Measurements from ENCODE around the gene FRMD5. TPM values are rescaled to one million over a fixed set of nuclear protein-coding genes. Genes with fewer than 3 reads are reported as not detected.
"Not testable (repeated sequence)": the region's sequence is repeated elsewhere in the genome, so short reads cannot be mapped to it uniquely, and the experiment has no call there.

Gene FRMD5
- total and polyA plus RNA-seq, 2 donors from 2014 or later: 0.32 to 0.41 TPM

DNA sequence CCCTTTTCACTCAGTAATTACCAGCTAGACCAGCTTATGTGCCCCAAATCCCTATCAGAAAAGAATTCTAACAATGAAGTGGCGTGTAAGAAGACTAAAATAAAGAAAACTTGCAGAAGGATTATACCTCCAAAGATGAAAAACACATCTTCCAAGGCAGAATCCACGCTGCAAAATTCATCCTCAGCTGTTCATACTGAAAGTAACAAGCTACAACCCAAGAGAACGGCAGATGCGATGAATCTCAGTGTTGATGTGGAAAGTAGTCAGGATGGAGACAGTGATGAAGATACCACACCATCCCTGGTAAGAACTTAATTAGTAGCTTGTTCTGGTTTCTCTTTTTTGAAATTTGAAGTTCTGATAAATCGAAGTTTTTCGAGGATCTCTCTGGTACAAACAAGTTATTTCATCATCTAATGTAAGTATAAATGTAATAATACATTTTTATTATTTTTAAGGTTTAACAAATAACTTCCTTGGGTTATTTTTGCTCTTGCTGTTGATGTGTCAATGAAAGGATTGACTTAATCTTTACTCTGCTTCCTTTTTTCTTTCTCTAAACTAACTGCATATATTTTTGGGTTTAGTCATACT, 366.9 kb downstream of the FRMD5 start:
- H3K27ac ChIP-seq (ENCODE audit: low read depth in 2 of 2, low read length in 2 of 2): no peak overlapping the region
- FAIRE-seq: no peak

DNA sequence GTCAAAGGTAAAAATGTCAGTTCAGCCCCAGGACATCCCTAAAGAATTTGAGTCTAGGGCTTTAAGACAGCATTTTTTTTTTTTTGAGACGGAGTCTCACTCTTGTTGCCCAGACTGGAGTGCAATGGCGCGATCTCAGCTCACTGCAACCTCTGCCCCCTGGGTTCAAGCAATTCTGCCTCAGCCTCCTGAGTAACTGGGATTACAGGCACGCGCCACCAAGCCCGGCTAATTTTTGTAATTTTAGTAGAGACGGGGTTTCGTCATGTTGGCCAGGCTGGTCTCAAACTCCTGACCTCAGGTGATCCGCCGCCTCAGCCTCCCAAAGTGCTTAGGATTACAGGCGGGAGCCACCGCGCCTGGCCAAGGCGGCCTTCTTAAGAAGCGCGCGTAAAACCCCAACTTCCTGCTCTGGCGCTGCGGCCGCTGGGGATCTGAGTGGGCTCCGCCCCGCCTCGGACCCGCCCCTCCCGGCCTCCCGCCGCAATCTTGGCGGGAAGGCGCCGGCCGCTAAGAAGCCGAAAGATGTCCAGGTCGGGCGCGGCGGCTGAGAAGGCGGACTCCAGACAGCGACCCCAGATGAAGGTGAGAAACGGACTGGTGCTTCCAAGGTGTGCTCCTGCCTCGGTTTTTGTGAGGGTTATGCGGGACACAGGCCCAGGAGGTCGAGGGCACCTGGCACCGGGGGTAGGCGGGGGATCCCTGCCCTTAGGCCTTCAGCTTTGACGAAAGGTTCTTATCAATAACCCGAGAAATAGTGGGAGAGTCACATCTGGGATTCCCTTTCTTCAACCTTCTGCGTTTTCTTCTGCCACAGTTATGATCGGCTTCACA, 368.3 kb downstream of the FRMD5 start, which contains the start of gene WDR76:
TSS of gene WDR76 (plus strand) at position 495 of the 834 bp plus-strand sequence. CDS start at position 526, 31 bp downstream.
- Histone ChIP-seq H3K9ac (ENCODE audit: low read length in 3 of 3) (peak within 1 kb of the TSS; percentile 34 to 82 (median 35)), H3K27ac (ENCODE audit: low read depth in 2 of 2, low read length in 2 of 2) (peak within 1 kb of the TSS in 1 of 2 donors; percentile 62), H3K9me3 (ENCODE audit: control insufficient read depth in 2 of 3, insufficient read depth in 1 of 3, low read length in 3 of 3) (no peaks in the 10 kb centered on the region), H3K4me3 (ENCODE audit: low read length in 3 of 3) (peak within 1 kb of the TSS; percentile 69 to 74 (median 70)), H3K36me3 (ENCODE audit: control insufficient read depth in 2 of 3, insufficient read depth in 3 of 3, low read length in 3 of 3) (no peaks in the 10 kb centered on the region), H3K27me3 (ENCODE audit: control insufficient read depth, insufficient read depth, low read length) (no peaks in the 10 kb centered on the region), H3K4me1 (ENCODE audit: control insufficient read depth in 2 of 3, insufficient read depth in 2 of 3, low read depth in 1 of 3, low read length in 3 of 3) (peaks cover 3 to 8% (median 3%) of the 10 kb centered on the region in 3 donors)
- TF ChIP-seq, protein P1, sequence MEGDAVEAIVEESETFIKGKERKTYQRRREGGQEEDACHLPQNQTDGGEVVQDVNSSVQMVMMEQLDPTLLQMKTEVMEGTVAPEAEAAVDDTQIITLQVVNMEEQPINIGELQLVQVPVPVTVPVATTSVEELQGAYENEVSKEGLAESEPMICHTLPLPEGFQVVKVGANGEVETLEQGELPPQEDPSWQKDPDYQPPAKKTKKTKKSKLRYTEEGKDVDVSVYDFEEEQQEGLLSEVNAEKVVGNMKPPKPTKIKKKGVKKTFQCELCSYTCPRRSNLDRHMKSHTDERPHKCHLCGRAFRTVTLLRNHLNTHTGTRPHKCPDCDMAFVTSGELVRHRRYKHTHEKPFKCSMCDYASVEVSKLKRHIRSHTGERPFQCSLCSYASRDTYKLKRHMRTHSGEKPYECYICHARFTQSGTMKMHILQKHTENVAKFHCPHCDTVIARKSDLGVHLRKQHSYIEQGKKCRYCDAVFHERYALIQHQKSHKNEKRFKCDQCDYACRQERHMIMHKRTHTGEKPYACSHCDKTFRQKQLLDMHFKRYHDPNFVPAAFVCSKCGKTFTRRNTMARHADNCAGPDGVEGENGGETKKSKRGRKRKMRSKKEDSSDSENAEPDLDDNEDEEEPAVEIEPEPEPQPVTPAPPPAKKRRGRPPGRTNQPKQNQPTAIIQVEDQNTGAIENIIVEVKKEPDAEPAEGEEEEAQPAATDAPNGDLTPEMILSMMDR (IDR thresholded peaks at IDR 0.05; ENCODE audit: borderline replicate concordance, extremely low read depth, insufficient read depth): no peak
- FAIRE-seq: no peak
- peak; percentile 79 to 94 (median 90) for DNase-seq
- intact Hi-C loops (cut with DNase I): no loop called here

More for the DNA sequence above, 366.9 kb downstream of the FRMD5 start:
- intact Hi-C loops (cut with DNase I): no loop called here
- no peak overlapping the region for H3K4me3 ChIP-seq (ENCODE audit: low read length in 3 of 3)
- H3K4me1 ChIP-seq (ENCODE audit: control insufficient read depth in 2 of 3, insufficient read depth in 2 of 3, low read depth in 1 of 3, low read length in 3 of 3): peaks cover 0 to 7% (median 3%) of the 10 kb centered on the region in 3 donors
- no peaks in the 10 kb centered on the region for H3K36me3 ChIP-seq (ENCODE audit: control insufficient read depth in 2 of 3, insufficient read depth in 3 of 3, low read length in 3 of 3)
- no peaks in the 10 kb centered on the region for H3K27me3 ChIP-seq (ENCODE audit: control insufficient read depth, insufficient read depth, low read length)
- DNase-seq: peak in 1 of 5 donors; percentile 3
- H3K9me3 ChIP-seq (ENCODE audit: control insufficient read depth in 2 of 3, insufficient read depth in 1 of 3, low read length in 3 of 3): no peaks in the 10 kb centered on the region
- TF ChIP-seq, protein P1 (IDR thresholded peaks at IDR 0.05; ENCODE audit: borderline replicate concordance, extremely low read depth, insufficient read depth): no peak
- H3K9ac ChIP-seq (ENCODE audit: low read length in 3 of 3): peak overlapping the region in 1 of 3 donors; percentile 34

DNA sequence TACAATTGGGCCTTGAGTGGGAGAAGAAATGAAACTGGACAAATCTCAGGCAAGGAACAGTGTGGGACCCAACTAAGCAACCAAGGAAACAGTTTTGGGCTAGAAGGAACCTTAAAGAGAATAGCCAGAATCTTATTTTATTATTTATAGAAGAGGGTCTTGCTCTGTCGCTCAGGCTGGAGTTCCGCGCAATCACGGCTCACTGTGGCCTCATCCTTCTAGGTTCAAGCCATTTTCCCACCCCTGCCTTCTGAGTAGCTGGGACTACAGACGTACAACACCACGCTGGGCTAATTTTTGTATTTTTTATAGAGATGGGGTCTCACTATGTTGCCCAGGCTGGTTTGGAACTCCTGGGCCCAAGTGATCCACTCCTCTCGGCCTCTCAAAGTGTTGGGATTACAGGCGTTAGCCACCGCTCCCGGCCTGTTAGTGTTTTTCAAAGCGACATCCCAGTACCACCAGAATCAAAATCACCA, 369.0 kb downstream of the FRMD5 start:
- peak overlapping the region in 2 of 3 donors; percentile 70 to 74 for H3K4me3 ChIP-seq (ENCODE audit: low read length in 3 of 3)
- H3K4me1 ChIP-seq (ENCODE audit: control insufficient read depth in 2 of 3, insufficient read depth in 2 of 3, low read depth in 1 of 3, low read length in 3 of 3): peaks cover 3 to 8% (median 3%) of the 10 kb centered on the region in 3 donors
- TF ChIP-seq, protein P1 (IDR thresholded peaks at IDR 0.05; ENCODE audit: borderline replicate concordance, extremely low read depth, insufficient read depth): no peak
- no peaks in the 10 kb centered on the region for H3K27me3 ChIP-seq (ENCODE audit: control insufficient read depth, insufficient read depth, low read length)
- peak in 1 of 5 donors; percentile 35 for DNase-seq
- no peaks in the 10 kb centered on the region for H3K36me3 ChIP-seq (ENCODE audit: control insufficient read depth in 2 of 3, insufficient read depth in 3 of 3, low read length in 3 of 3)
- no peak overlapping the region for H3K9ac ChIP-seq (ENCODE audit: low read length in 3 of 3)
- no peak for FAIRE-seq
- intact Hi-C loops (cut with DNase I): no loop called here
- H3K27ac ChIP-seq (ENCODE audit: low read depth in 2 of 2, low read length in 2 of 2): no peak overlapping the region
- H3K9me3 ChIP-seq (ENCODE audit: control insufficient read depth in 2 of 3, insufficient read depth in 1 of 3, low read length in 3 of 3): no peaks in the 10 kb centered on the region

DNA sequence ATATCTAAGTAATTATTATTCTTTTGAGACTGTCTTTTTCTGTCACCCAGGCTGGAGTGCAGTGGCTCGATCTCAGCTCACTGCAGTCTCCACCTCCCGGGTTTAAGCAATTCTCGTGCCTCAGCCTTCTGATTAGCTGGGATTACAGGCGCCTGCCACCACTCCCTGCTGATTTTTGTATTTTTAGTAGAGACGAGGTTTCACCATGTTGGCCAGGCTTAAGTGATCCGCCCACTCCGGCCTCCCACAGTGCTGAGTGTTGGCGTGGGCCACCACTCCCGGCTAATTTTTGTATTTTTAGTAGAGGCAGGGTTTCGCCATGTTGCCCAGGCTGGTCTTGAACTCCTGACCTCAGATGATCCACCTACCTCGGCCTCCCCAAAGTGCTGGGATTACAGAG, 369.8 kb downstream of the FRMD5 start:
- H3K4me1 ChIP-seq (ENCODE audit: control insufficient read depth in 2 of 3, insufficient read depth in 2 of 3, low read depth in 1 of 3, low read length in 3 of 3); H3K4me3 ChIP-seq (ENCODE audit: low read length in 3 of 3); H3K27ac ChIP-seq (ENCODE audit: low read depth in 2 of 2, low read length in 2 of 2); H3K27me3 ChIP-seq (ENCODE audit: control insufficient read depth, insufficient read depth, low read length); H3K9me3 ChIP-seq (ENCODE audit: control insufficient read depth in 2 of 3, insufficient read depth in 1 of 3, low read length in 3 of 3); H3K9ac ChIP-seq (ENCODE audit: low read length in 3 of 3); H3K36me3 ChIP-seq (ENCODE audit: control insufficient read depth in 2 of 3, insufficient read depth in 3 of 3, low read length in 3 of 3); intact Hi-C loops (cut with DNase I); FAIRE-seq: not testable (repeated sequence)
- peak in 1 of 5 donors; percentile 24 for DNase-seq
